WERI-Rb-1 (cell line): ENCODE data around the gene GFOD1.
A peak's percentile ranks its signal among the peaks of the same experiment; 100 is the strongest.

Experiments used
- DNase-seq: peaks from one replicate; pipeline ENCODE4 v3.0.0-alpha.2; 2020
- H3K27ac ChIP-seq: fragments of 250-450 bp; sonication (Bioruptor Pico); 2 replicates; pipeline ENCODE4 v1.5.1; 2020; ENCODE audit warnings: mild to moderate bottlenecking, moderate library complexity
- H3K27me3 ChIP-seq: fragments of 250-450 bp; sonication (Bioruptor Pico); 2 replicates; pipeline ENCODE4 v1.5.1; 2021; ENCODE audit warnings: mild to moderate bottlenecking, low read depth, moderate library complexity; ENCODE audit not compliant: insufficient read depth, severe bottlenecking
- H3K36me3 ChIP-seq: fragments of 250-450 bp; sonication (Bioruptor Pico); 2 replicates; pipeline ENCODE4 v1.5.1; 2020; ENCODE audit warnings: mild to moderate bottlenecking, moderate library complexity
- H3K4me3 ChIP-seq: 2 replicates; pipeline ENCODE4 v1.5.1; 2011; ENCODE audit warnings: low read depth, mild to moderate bottlenecking, control low read depth, low read length
- H3K9me3 ChIP-seq: fragments of 250-450 bp; sonication (Bioruptor Pico); 2 replicates; pipeline ENCODE4 v1.5.1; 2021; ENCODE audit warnings: mild to moderate bottlenecking, moderate library complexity; ENCODE audit not compliant: severe bottlenecking
- CTCF ChIP-seq: IDR thresholded peaks from 2 replicates; pipeline ENCODE4 v1.5.1; 2011; ENCODE audit warnings: low read depth, mild to moderate bottlenecking, control low read depth, inconsistent platforms, low read length

The GFOD1 gene

GRCh38 chr6:13412639-13413465 is 74.5 kb downstream of the GFOD1 start:
- Histone ChIP-seq H3K4me3 (no peak overlapping the region), H3K36me3 (no peaks in the 10 kb centered on the region), H3K27ac (peak overlapping the region; percentile 75), H3K9me3 (no peaks in the 10 kb centered on the region), H3K27me3 (no peaks in the 10 kb centered on the region)
- no peak for DNase-seq
- TF ChIP-seq CTCF = no peak

GRCh38 chr6:13412211-13412610 is 75.2 kb downstream of the GFOD1 start:
- Histone ChIP-seq H3K9me3 (no peaks in the 10 kb centered on the region), H3K36me3 (no peaks in the 10 kb centered on the region), H3K27ac (peak overlapping the region; percentile 75), H3K27me3 (no peaks in the 10 kb centered on the region), H3K4me3 (no peak overlapping the region)
- DNase-seq = peak; percentile 64
- no peak for TF ChIP-seq CTCF

- no peaks in the 10 kb centered on the region for H3K27me3 ChIP-seq
- no peaks in the 10 kb centered on the region for H3K9me3 ChIP-seq
- no peaks in the 10 kb centered on the region for H3K36me3 ChIP-seq
- no peak overlapping the region for H3K4me3 ChIP-seq
- H3K27ac ChIP-seq = peak overlapping the region; percentile 75
- TF ChIP-seq CTCF = no peak
- DNase-seq = peak; percentile 69
Observed at GRCh38 chr6:13411484-13411883, 75.9 kb downstream of the GFOD1 start.

- H3K36me3 ChIP-seq = no peaks in the 10 kb centered on the region
- no peak for DNase-seq
- no peak overlapping the region for H3K4me3 ChIP-seq
- H3K27me3 ChIP-seq = no peaks in the 10 kb centered on the region
- H3K27ac ChIP-seq = no peak overlapping the region
- H3K9me3 ChIP-seq = no peaks in the 10 kb centered on the region
- no peak for TF ChIP-seq CTCF
Observed at GRCh38 chr6:13409991-13410390, 77.4 kb downstream of the GFOD1 start.

- no peak for TF ChIP-seq CTCF
- no peak overlapping the region for H3K4me3 ChIP-seq
- H3K9me3 ChIP-seq = no peaks in the 10 kb centered on the region
- H3K27me3 ChIP-seq = no peaks in the 10 kb centered on the region
- no peaks in the 10 kb centered on the region for H3K36me3 ChIP-seq
- no peak for DNase-seq
- H3K27ac ChIP-seq = peak overlapping the region; percentile 94
Observed at GRCh38 chr6:13407709-13408695, 79.4 kb downstream of the GFOD1 start.
